Liver (tissue), 9 donors: ENCODE results near the gene FANK1. TPM values are rescaled to one million over a fixed set of nuclear protein-coding genes. Genes with fewer than 3 reads are reported as not detected.

Experiments used
- DNase-seq: peaks from one replicate; pipeline ENCODE4 v3.0.0-alpha.2; 2017; ENCODE audit warnings: low spot score
- H3K27ac ChIP-seq, 2 donors: one replicate each; pipeline ENCODE4 v1.7.0; 2013; ENCODE audit warnings: inconsistent platforms in 2 of 2, low read length in 2 of 2, control low read depth in 1 of 2, low read depth in 1 of 2, mild to moderate bottlenecking in 1 of 2
- H3K27me3 ChIP-seq, 4 donors: one replicate each; pipeline versions ENCODE4 v1.6.1 to v1.7.0; 2013; ENCODE audit warnings: low read length in 3 of 4, inconsistent platforms in 1 of 4, mild to moderate bottlenecking in 1 of 4, moderate library complexity in 1 of 4; ENCODE audit not compliant: control insufficient read depth in 4 of 4, insufficient read depth in 4 of 4
- H3K36me3 ChIP-seq, 4 donors: one replicate each; pipeline versions ENCODE4 v1.6.1 to v1.7.0; 2013; ENCODE audit warnings: low read length in 3 of 4, mild to moderate bottlenecking in 3 of 4, low read depth in 1 of 4, moderate library complexity in 1 of 4; ENCODE audit not compliant: control insufficient read depth in 4 of 4, insufficient read depth in 3 of 4
- H3K4me1 ChIP-seq, 4 donors: one replicate each; pipeline versions ENCODE4 v1.6.1 to v1.7.0; 2013; ENCODE audit warnings: low read length in 3 of 4, mild to moderate bottlenecking in 3 of 4, moderate library complexity in 1 of 4; ENCODE audit not compliant: control insufficient read depth in 4 of 4, insufficient read depth in 4 of 4
- H3K4me3 ChIP-seq, 3 donors: one replicate each; pipeline versions ENCODE4 v1.6.1 to v1.7.0; 2013; ENCODE audit warnings: low read length in 3 of 3, control low read depth in 1 of 3, low read depth in 1 of 3, mild to moderate bottlenecking in 1 of 3
- H3K9ac ChIP-seq, 2 donors: one replicate each; pipeline ENCODE4 v1.7.0; 2013; ENCODE audit warnings: low read length in 2 of 2, mild to moderate bottlenecking in 2 of 2, moderate library complexity in 2 of 2, control low read depth in 1 of 2, low read depth in 1 of 2
- H3K9me3 ChIP-seq, 4 donors: one replicate each; pipeline versions ENCODE4 v1.6.1 to v1.7.0; 2013; ENCODE audit warnings: low read length in 3 of 4; ENCODE audit not compliant: control insufficient read depth in 4 of 4
- CTCF ChIP-seq: fragments of 150-350 bp; IDR thresholded peaks from 2 replicates; pipeline ENCODE4 v1.5.1; 2017; ENCODE audit warnings: improper control_type of control experiment, low read depth, low read length; ENCODE audit not compliant: missing input control
- EGR1 ChIP-seq, 2 donors: IDR thresholded peaks; 2 replicates each; pipeline ENCODE4 v1.6.1; 2016 to 2018; ENCODE audit warnings: antibody characterized with exemption in 2 of 2, low read depth in 2 of 2
- FOXA1 ChIP-seq: IDR thresholded peaks from 2 replicates; pipeline ENCODE4 v1.6.1; 2016; ENCODE audit warnings: antibody characterized with exemption
- FOXA2 ChIP-seq: IDR thresholded peaks from 2 replicates; pipeline ENCODE4 v1.6.1; 2016; ENCODE audit warnings: antibody characterized with exemption
- GABPA ChIP-seq, 2 donors: IDR thresholded peaks in 1 of 2; conservative IDR thresholded peaks in 1 of 2; 2 replicates each; pipeline ENCODE4 v1.6.1; 2016; ENCODE audit warnings: antibody characterized with exemption in 2 of 2, mild to moderate bottlenecking in 1 of 2, moderate library complexity in 1 of 2
- HNF4A ChIP-seq, 2 donors: conservative IDR thresholded peaks; 2 replicates each; pipeline ENCODE4 v1.6.1; 2016; ENCODE audit warnings: antibody characterized with exemption in 2 of 2, mild to moderate bottlenecking in 2 of 2
- HNF4G ChIP-seq: IDR thresholded peaks from 2 replicates; pipeline ENCODE4 v1.6.1; 2016; ENCODE audit warnings: antibody characterized with exemption
- JUND ChIP-seq, 2 donors: IDR thresholded peaks; 2 replicates each; pipeline ENCODE4 v1.6.1; 2016; ENCODE audit warnings: antibody characterized with exemption in 2 of 2
- NR2F2 ChIP-seq: IDR thresholded peaks from 2 replicates; pipeline ENCODE4 v1.6.1; 2016; ENCODE audit warnings: antibody characterized with exemption
- RAD21 ChIP-seq, 2 donors: IDR thresholded peaks; 2 replicates each; pipeline ENCODE4 v1.6.1; 2016; ENCODE audit warnings: antibody characterized with exemption in 2 of 2, mild to moderate bottlenecking in 2 of 2
- REST ChIP-seq: IDR thresholded peaks from 2 replicates; pipeline ENCODE4 v1.6.1; 2016; ENCODE audit warnings: antibody characterized with exemption, mild to moderate bottlenecking
- RXRA ChIP-seq, 2 donors: IDR thresholded peaks; 2 replicates each; pipeline ENCODE4 v1.6.1; 2017 to 2018; ENCODE audit warnings: antibody characterized with exemption in 2 of 2, mild to moderate bottlenecking in 1 of 2
- SP1 ChIP-seq: IDR thresholded peaks from 2 replicates; pipeline ENCODE4 v1.6.1; 2018; ENCODE audit warnings: antibody characterized with exemption, mild to moderate bottlenecking
- TAF1 ChIP-seq: conservative IDR thresholded peaks from 2 replicates; pipeline ENCODE4 v1.6.1; 2016; ENCODE audit warnings: antibody characterized with exemption, mild to moderate bottlenecking
- YY1 ChIP-seq: IDR thresholded peaks from 2 replicates; pipeline ENCODE4 v1.6.1; 2016; ENCODE audit warnings: antibody characterized with exemption, mild to moderate bottlenecking
- ZBTB33 ChIP-seq: IDR thresholded peaks from 2 replicates; pipeline ENCODE4 v1.6.1; 2016; ENCODE audit warnings: antibody characterized with exemption
- WGBS: extraction: QIAGEN DNeasy Blood & Tissue Kit; methylation state at CpG from one replicate; pipeline ENCODE4 v1.1.7; 2013; 5-methylcytosine and 5-hydroxymethylcytosine counted together
- polyA plus RNA-seq, 2 donors: library from polyadenylated mRNA; stranded (reverse) in 1 of 2; unstranded in 1 of 2; fragments of 200-250 nt in 1 of 2; fragments of >200 nt in 1 of 2; fragmentation: Nextera tagmentation in 1 of 2; extraction: Ambion mirVana in 1 of 2; gene quantifications; one replicate each; pipeline versions ENCODE4 v1.2.1 to v1.2.3, GENCODE V29; 2013 to 2015
- total RNA-seq, 2 donors: library from RNA; depleted of rRNA; stranded (reverse); fragments of >200 nt; gene quantifications; one replicate each; pipeline ENCODE4 v1.2.3, GENCODE V29; 2014
- TF ChIP-seq, protein P1 (sequence below): IDR thresholded peaks from 2 replicates; pipeline ENCODE4 v1.6.1; 2016; ENCODE audit warnings: antibody characterized with exemption
- TF ChIP-seq, protein P2 (sequence below): IDR thresholded peaks from 2 replicates; pipeline ENCODE4 v1.6.1; 2016; ENCODE audit warnings: antibody characterized with exemption
- donor health status: healthy.
- donor health status: healthy.
- donor health status: healthy.
- donor health status: healthy.
- donor health status: healthy.

Gene FANK1
- total and polyA plus RNA-seq, 4 donors: 0.28 TPM; not detected in 3

DNA sequence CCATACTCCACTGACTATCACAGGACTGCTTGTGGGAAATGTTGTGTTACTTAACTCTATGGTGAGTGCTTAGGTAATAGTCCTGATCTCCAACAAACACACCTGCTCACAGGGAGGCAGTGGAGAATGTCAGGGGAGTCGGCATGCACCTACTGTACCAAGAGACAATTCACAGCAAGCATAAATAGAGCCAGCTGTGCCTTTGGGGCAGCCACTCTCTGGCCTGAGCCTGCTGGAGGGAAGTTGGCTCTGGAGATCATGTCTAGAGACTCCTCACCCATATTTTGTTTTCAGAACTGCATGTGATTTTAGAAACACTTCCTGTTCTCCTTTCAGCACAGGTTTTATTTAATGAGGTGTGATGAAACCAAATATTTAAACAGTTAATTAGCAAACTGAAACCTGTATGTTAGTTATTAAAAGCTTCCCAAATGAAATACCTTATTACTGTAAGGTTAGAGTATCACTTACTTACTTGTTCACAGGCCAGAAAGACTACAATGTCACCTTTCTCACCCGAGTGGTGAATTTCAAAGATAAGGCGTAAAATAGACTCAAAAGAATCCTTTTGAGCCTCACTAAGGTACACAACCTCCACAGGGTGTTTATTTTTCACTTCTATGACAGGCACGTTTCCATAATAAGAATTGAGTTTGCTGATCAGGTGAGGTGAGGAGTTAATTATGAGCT lies 37.1 kb upstream of the FANK1 start:
- H3K27ac ChIP-seq: no peak overlapping the region
- TF ChIP-seq FOXA1 (no peak), HNF4A (conservative IDR thresholded peaks at IDR 0.05) (no peak), RAD21 (IDR thresholded peaks at IDR 0.05) (no peak), EGR1 (IDR thresholded peaks at IDR 0.05; ENCODE audit: low read depth in 2 of 2) (no peak), RXRA (IDR thresholded peaks at IDR 0.05) (no peak), ZBTB33 (no peak), TAF1 (no peak), REST (no peak), HNF4G (no peak), NR2F2 (no peak), FOXA2 (no peak), SP1 (no peak), JUND (IDR thresholded peaks at IDR 0.05) (no peak), GABPA (IDR thresholded peaks at IDR 0.05 in 1 of 2, conservative IDR thresholded peaks at IDR 0.05 in 1 of 2) (no peak), CTCF (no peak), YY1 (no peak)
- TF ChIP-seq, protein P1, sequence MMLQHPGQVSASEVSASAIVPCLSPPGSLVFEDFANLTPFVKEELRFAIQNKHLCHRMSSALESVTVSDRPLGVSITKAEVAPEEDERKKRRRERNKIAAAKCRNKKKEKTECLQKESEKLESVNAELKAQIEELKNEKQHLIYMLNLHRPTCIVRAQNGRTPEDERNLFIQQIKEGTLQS: no peak
- TF ChIP-seq, protein P2, sequence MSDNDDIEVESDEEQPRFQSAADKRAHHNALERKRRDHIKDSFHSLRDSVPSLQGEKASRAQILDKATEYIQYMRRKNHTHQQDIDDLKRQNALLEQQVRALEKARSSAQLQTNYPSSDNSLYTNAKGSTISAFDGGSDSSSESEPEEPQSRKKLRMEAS: no peak

More for the DNA sequence above, 37.1 kb upstream of the FANK1 start:
- Histone ChIP-seq H3K27me3 (no peaks in the 10 kb centered on the region), H3K4me1 (no peaks in the 10 kb centered on the region), H3K36me3 (peaks cover 3 to 10% (median 6%) of the 10 kb centered on the region in 4 donors), H3K4me3 (no peak overlapping the region), H3K9ac (no peak overlapping the region), H3K9me3 (no peaks in the 10 kb centered on the region)
- DNase-seq: no peak
- WGBS: 91% methylated on average over 4 of the region's 4 CpGs
